ENCODE measurements around the gene ZNF648.
A peak's percentile ranks its signal among the peaks of the same experiment; 100 is the strongest.
"Not testable (repeated sequence)": the region's sequence is repeated elsewhere in the genome, so short reads cannot be mapped to it uniquely, and the experiment has no call there.

The ZNF648 gene, protein sequence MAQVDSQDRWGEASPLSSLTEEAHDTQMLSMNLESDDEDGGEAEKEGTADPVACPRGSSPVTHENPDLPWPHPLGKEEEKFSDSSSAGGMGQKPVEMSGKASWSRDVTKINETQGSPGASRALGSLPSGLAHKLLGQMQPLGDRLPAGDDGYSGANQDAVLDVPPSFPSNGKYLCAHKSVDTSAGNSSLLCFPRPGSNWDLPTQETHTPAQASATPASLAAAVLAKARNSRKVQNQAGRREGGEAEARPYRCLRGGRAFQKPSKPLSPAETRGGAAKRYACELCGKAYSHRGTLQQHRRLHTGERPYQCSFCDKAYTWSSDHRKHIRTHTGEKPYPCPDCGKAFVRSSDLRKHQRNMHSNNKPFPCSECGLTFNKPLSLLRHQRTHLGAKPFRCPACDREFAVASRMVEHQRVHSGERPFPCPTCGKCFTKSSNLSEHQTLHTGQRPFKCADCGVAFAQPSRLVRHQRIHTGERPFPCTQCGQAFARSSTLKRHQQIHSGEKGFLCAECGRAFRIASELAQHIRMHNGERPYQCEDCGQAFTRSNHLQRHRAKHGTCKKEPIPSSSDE

DNA sequence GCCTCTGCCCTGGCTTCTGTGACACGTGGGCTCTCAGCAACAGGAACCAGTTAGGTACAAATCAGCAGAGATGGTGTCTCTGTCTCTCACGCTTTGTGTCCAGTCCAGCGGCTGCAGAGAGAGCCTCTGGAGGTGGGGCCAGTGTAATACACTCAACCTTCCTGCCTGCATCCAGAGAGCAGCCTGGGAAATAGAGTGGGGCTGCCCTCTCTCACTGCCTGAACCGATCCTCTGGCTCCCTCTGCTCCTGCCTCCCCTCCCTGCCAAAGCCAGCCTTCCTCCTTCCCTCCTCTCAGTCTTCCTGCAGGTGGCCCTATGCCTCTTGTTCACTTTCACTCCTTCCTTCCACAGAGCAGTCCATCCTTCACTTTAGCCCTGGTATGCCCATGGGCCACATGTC is at the start of gene ZNF648:
ZNF648 (minus strand) TSS at position 119 of the 400 bp plus-strand sequence. CDS start 3,702 bp downstream, outside the sequence.
- DNase-seq: no peak

DNA sequence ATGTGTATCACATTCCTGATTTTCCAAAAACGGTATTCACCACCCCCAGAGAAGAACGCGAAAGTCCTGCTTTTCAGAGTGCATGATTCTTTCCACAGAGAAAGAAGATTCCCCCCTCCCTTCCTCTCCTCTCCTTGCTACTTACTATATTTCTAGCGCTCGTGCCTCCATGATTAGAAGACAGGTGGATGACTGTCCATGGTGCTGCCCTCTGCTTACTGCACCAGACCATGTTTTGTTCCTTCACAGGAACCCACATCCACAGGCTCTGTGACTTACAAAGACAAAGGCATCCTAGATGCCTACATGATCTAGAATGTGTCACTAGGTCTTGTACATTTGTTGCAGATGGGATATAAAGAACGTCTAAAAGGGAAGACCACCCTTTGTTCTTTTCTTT is 49.1 kb upstream of the ZNF648 start:
- DNase-seq: no peak

DNA sequence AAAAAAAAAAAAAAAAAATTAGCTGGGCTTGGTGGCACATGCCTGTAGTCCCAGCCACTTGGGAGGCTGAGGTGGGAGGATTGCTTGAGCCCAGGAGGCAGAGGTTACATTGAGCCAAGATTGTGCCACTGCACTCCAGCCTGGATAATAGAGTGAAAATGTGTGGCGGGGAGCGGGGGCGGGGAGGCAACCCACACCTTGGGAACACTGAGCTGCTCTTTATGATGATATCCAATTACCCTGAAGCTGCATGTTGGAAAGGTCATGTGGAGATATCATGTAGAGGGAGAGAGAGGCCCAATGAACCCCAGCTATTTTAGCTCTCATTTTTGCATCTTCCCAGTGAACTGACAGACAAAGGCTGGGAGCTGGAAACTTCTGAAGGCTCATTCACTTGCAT is 48.3 kb upstream of the ZNF648 start:
- no peak for DNase-seq

DNA sequence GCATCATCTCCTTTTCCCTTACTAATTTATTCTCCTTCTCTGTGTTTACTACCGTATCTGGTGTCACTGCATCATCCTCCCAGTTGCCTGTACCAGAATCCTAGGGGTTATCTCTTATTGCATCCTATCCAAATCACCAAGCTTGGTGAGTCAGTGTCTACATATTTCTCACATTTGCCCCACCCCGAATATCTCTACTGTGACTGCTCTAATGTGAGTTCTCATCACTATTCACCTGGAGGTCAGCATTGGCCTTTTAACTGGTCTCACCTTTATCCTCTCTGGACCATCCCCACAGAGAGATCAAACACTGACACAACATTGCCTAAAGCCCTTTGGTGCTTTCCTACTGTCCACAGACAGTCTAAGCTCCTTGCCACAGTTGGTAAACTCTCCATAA is 45.7 kb upstream of the ZNF648 start:
- DNase-seq: no peak

DNA sequence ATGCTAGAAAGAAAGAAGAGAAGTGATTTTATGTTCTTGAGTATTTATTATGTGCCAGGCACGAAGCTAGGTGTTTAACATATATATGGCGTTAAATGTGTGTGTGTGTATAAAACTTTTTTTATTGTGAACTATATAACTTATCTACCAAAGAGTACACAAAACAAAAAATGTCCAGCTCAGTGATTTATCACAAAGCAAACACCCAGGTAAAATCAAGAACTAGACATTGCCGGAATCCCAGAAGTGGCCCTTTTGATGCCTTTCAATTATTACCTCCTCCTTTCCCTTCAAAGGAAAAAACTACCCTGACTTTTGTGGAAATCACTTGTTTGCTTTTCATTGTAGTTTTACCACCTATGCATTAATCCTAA is 40.5 kb upstream of the ZNF648 start:
- DNase-seq: no peak

DNA sequence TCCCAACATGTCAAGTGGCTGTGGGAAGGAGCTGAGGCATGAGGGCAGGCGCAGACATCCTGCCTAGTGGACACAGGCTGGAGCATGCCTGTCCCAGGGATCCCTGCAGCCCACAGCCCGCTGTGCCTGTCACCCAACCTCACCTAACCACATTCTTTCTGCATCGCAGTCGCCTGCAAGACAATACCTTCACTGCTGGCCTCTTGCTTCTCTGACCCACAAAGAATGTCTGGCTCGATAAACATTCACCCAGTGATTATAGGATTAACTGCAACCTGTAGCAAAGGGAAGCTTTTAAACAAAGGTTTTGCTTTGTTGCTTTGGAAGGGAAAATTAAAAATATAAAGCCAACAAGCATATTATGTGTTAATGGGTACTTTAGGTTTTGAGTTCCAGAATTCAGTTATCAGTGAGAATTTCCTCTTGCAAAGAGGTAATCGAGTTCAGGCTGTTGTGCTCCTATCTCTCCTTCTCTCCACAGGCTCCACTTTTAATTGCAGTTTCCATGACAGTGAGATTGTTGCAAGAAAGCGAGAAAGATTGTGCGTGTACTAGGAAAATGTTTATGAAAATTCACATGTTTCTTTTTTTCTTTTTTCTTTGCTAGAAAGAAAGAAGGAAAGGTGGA is 40.0 kb upstream of the ZNF648 start:
- DNase-seq: no peak

DNA sequence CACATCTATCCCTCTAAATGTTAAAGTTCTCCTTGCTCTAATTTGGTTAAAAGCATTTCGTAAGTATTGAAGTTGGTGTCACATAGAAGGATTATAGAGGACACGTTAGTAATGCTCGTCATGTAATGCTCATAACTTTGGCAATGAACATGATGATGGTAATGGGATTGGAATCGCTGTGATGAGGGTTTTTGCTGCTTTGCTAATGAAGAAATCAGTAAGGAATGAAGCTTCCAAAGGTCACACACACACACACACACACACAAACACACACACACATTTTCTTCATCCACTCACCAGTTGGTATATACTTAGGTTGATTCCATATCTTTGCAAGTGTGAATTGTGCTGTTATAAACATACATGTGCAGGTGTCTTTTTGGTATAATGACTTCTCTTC is 36.8 kb upstream of the ZNF648 start:
- DNase-seq: no peak

DNA sequence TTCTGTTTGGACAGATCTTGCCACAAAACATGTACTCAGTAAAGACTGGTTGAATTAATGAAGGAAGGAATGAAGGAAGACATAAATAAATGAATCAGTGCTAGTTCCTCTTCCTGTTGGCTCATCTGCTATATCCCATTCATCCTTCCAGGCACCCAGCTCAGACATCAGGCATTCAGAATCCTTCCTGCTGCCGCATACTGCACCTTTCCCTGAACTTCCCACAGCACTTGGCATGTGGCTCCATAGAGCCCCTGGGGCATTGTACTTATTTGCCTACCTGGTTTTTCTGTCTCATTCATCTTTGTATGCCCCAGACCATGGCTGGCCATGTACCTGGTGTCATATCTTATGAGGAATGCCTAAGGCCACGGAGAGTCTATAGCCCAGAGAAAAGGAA is 34.4 kb upstream of the ZNF648 start:
- no peak for DNase-seq

DNA sequence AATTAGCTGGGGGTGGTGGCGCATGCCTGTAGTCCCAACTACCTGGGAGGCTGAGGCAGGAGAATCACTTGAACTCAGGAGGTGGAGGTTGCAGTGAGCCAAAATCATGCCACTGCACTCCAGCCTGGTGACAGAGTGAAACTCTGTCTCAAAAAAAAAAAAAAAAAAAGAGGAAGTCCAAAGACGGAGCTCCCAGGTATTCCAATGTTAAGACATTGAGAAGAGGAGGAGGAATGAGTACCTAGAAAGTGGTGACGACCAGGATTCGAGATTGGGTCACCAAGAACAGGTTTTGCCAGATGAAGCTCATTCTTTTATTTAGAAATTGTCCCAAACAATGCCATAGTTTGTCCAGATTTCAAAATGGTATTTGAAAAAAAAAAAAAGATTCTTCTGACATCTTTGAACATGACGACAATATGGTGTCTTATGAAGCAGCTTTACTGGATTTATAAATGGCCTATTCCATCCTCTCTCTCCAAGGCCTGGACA is 33.0 kb upstream of the ZNF648 start:
- not testable (repeated sequence) for DNase-seq

DNA sequence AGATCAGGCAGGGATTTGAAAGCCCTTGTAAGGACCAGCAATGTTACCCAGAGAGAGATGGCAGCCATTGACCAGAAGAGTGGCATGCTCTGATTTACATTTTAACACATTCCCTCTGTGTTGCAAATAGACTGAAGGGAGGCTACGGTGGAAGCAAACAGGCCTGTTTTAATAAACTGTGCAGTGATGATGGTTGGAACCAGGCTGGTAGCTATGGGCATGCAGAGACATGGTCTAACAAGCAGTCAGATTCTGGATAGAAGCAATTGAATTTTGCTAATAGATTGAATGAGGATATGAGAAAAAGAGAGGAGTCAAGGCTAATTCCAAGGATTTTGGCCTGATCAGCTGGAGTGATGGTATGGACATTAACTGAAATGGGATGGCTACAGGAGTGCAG is 32.3 kb upstream of the ZNF648 start:
- no peak for DNase-seq

DNA sequence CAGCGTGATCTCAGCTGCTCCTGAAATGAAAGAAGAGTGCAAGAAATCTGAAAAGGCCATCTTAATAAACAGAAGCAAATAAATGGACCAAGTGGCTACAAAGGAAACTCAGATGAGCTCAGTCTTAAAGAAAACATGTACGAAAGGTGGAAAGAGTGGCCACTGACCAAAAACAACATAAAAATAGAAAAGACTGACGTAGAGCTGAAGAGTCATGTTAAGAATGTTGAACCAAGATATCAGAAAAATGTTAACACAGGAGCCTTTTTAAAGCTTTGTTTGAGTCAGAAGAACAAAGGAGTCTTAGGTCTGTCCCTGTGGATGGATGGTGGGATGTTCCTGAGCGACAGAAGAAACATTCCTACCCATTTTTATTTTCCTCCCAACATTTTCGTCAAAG is 30.8 kb upstream of the ZNF648 start:
- DNase-seq: no peak

DNA sequence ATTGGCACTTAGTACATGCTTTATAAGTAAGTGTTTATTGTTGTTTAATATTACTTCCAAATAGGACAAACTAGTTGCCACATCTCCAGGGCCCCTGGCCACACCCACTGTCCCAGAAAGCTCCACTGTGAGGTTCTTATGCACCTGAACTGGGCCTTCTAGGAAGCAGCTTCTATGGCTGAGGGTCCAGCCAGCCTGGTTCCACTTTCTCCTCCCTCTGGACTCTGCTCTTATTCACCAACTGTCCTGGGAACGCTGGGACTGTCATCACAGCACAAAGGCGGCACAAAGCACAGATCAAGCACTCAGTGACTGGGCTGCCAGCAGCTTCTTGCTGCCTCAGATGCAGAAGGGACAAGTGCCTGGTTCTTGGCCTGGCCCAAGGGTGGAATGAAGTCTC is 29.6 kb upstream of the ZNF648 start:
- no peak for DNase-seq

DNA sequence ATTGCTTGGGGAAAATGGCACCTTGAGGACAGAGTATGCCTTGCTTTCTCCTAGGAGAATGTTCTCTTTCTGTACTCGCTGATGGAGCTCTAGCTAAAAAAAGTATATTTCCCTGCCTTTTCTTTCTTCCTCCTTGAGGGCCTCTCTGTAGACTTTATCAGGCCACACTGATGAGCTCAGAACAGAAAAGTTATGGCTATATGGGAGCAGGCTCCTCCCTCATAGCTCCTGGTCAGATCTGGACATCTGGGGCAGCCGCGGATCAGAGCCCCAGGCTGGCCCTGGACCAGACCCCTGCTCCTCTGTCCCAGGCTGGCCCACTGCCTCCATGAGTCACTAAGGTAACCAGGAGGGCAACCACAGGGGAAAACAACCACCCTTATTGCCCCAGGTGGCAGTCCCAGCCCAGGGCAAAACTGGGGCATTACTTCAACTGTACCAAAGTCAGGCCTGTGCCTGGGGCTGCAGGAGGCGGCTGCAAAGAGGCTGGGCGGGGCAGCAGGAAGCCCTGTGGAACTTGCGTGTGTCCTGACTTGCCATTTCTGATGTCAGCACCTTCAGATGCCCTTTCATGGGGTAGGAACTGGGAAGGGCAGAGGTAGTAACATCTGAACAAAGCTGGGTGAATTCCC is 26.3 kb upstream of the ZNF648 start:
- peak; percentile 36 for DNase-seq

DNA sequence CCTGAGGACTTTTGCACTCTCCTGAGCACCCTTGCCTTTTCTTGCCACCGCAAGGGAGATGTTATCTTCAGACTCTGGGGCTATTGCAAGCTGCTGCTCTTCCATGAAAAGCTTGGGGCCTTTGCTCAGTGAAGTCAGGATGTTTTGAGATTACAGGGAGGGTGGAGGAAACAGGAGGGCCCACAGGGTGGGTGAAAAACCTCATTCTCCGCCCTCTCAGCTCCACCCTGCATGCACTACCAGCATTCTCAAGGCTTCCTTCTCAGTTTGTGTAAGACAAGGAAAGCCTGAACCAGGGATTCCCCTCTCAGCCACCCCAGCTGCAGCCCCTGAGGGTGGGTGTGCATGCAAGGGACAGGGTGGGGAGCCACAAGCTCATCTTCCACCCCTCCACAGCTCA is 25.8 kb upstream of the ZNF648 start:
- peak; percentile 19 for DNase-seq

DNA sequence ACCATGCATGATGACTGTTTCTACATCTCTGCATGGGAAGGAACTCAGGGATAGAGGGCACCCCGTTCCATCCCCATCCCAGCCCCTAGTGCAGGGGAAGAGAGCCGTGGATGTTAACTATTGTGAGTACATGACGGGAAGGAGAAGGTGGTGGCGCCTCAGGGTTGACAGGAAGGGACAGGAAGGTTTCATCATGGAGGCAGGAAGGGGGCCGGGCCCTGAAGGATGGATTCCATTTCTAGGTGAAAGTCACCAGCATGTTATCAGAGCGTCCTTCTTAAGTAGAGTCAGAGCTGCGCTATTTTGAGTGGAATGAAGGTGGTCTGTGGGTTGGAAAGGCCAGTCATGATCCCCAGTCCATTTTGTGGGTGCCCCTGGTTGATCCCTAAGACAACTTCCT is 25.1 kb upstream of the ZNF648 start:
- DNase-seq: no peak

DNA sequence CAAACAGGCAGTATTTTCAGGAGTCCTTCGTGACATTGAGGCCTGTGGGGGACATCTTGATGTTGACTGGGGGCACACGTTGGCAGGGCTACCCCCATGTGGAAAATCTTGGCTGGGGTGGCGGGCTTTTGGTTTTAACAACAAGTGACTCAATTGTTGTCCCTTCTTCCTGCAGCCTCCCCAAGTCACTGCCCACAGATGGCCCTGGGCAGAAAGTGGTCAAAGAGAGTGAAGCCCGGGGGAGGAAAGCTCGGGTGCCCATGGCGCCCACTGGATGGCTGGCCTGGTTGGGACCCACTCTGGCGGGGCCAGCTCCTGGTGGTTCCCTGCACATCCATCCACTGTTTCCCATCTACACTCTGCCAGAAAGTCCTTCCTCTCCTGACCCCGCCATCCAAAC is 24.6 kb upstream of the ZNF648 start:
- DNase-seq: no peak

DNA sequence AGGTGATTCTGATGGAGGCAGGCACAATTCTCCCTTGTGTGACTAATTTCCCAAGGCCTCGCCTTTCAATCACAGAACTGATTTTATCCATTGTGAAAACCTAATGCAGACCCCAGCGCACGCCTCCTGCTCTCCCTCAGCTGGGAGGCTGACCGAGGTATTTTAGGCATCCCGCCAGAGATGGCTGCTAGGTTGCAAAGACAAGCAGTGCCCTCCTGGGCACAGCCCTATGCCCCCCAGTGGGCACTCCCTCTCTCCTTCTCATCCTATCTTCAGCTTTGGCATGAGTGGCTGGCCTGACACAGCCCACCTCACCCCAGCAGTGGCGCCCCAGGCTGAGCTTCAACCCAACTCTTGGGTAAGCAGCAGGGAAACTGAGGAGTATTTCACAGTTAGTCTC is 24.2 kb upstream of the ZNF648 start:
- DNase-seq: no peak

DNA sequence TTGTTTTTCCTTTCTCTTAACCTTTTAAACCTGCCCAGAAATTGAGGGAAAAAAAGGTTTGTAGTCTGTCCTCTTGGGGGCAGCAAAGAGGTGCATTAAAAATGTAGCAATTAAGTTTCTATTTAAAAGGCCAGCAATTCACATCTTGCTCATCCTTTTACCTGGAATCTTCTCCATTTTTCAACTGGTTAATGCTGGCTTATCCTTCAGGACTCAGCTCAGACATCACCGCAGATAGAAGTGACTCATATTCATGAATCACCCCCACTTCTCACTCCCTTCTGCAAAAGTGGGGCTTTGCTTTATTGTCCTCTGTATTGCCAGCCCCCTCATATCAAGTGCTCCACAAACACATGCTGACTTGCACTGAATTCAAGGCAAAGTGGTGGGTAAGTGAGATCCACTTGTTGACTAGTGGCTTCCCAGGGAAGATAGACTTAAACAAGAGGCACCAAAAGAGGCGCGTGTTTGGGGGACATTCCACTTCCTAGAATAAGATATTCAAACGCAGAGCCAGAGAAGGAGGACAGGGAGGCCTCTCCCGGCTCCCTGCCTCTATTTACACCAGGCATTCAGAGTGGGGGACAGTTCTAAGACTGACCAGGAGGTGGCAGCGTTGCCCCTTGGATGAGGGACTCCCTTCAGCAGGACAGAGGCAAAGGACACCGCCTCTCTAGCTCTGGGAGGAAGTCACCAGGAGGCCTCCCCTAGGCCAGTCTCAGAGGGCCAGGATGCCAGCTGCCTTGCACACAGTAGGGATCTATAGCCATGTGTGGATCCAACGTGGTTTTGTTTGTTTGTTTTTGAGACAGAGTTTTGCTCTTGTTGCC is 23.2 kb upstream of the ZNF648 start:
- DNase-seq: peak; percentile 79

DNA sequence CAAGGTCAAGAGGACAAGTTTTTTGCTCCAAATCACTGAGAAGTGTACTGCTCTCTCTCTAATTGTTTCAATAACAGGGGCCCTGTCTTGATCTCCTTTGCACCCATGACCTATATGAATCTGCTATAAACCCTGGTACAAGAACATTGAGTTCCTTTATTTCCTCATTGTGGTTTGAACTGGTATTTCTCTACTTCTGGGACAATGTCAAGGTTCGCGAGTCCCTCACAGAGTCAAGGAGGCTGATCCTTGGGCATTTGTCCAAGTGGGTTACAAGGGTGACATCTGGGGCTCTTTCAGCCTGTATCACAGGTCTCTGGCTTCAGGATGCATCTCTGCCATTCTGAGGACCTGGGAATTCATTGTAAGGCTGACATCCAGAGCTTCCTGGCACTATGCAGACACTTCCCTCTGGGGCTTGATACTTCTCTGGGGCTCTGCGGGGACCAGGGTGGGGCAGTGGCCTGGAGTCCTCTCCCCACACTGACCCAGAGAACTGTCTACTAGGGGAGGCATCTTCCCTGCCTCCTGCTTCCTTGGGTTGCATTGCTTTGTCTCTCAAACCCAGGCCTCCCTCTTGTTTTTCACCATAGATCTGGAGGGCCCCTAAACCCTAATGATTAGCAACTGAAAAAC is 22.5 kb upstream of the ZNF648 start:
- DNase-seq: no peak

DNA sequence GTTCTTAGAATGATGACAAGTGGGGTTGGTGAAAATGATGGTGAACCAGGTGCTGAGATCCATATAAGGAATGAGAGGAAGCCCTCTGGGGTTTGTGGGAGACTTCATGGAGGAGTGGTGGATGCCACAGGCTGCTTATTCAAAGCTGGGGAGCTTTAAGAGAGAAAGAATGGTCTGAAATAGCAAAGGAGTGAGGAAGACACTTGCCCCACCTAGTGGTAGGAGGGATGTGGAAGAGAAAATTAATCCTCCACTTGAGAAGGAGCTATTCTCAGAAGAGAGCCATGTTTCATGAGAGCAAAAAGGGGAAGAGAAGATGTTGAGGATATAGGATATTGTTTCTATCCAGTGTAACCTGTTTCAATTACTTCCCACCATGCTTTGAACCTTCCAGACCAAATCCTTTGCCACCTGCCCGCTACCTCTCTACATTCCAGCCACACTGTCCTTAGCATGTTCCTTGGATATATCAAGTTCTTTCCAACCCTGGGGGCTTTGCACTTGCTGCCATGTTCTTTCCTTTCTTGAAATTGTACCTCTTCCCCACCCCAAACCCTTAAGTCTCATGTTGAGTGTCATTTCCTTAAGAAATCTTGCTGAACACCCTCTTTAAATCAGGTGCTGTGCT is 19.6 kb upstream of the ZNF648 start:
- DNase-seq: peak; percentile 43

DNA sequence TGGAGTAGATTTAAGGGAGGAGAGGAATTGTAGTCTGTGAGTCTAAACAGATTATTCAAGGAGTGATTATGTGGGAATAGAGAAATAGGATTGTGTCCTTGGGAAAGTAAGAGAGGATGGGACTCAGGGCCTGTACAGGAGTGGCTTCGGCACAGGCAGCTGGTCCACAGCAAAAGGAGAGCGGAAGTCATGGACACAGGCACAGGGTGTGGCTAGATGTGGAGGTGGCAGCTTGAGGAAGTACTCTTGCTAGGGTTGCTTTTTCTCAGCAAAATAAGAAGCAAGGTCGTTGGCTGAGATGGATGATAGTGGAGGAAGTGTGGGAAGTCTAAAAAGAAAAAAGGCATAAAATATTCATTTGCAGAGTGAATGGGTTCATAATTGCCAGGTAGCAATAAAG is 18.5 kb upstream of the ZNF648 start:
- DNase-seq: no peak

DNA sequence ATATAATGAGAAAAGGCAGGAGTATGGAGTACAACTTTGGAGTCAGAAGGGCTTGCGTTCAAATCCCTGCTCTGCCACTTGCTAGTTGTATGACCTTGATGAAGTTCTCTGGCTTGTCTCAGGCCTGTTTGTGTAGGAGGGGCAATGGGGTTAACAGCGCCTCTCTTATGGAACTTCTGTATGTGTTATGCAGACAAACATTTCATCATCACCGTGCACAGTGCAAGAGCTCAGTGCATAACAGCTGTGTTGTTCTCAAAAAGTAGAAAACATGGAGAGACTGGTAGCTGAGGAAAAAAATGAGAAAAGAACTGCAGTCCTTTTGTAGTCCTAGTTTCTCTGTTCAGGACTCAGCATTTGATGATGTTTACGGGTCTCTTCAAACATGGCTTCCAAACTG is 10.4 kb upstream of the ZNF648 start:
- DNase-seq: no peak

All from CD4-positive, alpha-beta T cell treated with Interleukin-12 subunit alpha and Interleukin-12 subunit beta, for 1 hour (primary cell).